Measurements from ENCODE around the gene CAMK2B. TPM values are rescaled to one million over a fixed set of nuclear protein-coding genes. Genes with fewer than 3 reads are reported as not detected.

CAMK2B gene
- total RNA-seq, 2 experiments from 2014 or later, result 0.97 to 1.9 TPM

GRCh38 chr7:44330331-44330730 is 4.9 kb upstream of the CAMK2B start:
- ATAC-seq, result no peak
- Mint-ChIP-seq H3K36me3 (ENCODE audit: low read depth) (no peaks in the 10 kb centered on the region), H3K27ac (no peak overlapping the region), H3K4me1 (ENCODE audit: low read depth) (peaks cover 3% of the 10 kb centered on the region), H3K4me3 (no peak overlapping the region), H3K9me3 (no peaks in the 10 kb centered on the region), H3K27me3 (peaks cover 11% of the 10 kb centered on the region)
- no peak for DNase-seq
- intact Hi-C loops (cut with micrococcal nuclease), result no loop called here
- ChIA-PET CTCF (interaction anchor here (1.0 kb wide), 3 partner anchors 10 to 131 kb away, joined by 3 to 4 read pairs (median 3); no protein-coding TSS in a partner anchor), POLR2A (no interaction called here)
- no peak for TF ChIP-seq CTCF (IDR thresholded peaks at IDR 0.05)

- Mint-ChIP-seq H3K4me3 (no peak overlapping the region), H3K9me3 (no peaks in the 10 kb centered on the region), H3K36me3 (ENCODE audit: low read depth) (no peaks in the 10 kb centered on the region), H3K27me3 (peaks cover 11% of the 10 kb centered on the region), H3K4me1 (ENCODE audit: low read depth) (peaks cover 3% of the 10 kb centered on the region), H3K27ac (no peak overlapping the region)
- ATAC-seq, result no peak
- no peak for DNase-seq
- CTCF ChIA-PET, result interaction anchor here (1.0 kb wide), 3 partner anchors 11 to 131 kb away, joined by 3 to 4 read pairs (median 3); no protein-coding TSS in a partner anchor
- intact Hi-C loops (cut with micrococcal nuclease), result no loop called here
- POLR2A ChIA-PET, result no interaction called here
- TF ChIP-seq CTCF (IDR thresholded peaks at IDR 0.05), result no peak
These were observed 4.5 kb upstream of the CAMK2B start for GRCh38 chr7:44329888-44330287.

GRCh38 chr7:44329081-44329480 is 3.7 kb upstream of the CAMK2B start:
- Mint-ChIP-seq H3K36me3 (ENCODE audit: low read depth) (no peaks in the 10 kb centered on the region), H3K9me3 (no peaks in the 10 kb centered on the region), H3K27ac (no peak overlapping the region), H3K4me3 (no peak overlapping the region), H3K27me3 (peaks cover 17% of the 10 kb centered on the region), H3K4me1 (ENCODE audit: low read depth) (peaks cover 7% of the 10 kb centered on the region)
- ChIA-PET POLR2A (no interaction called here), CTCF (no interaction called here)
- ATAC-seq (no peak), DNase-seq (no peak)
- TF ChIP-seq CTCF (IDR thresholded peaks at IDR 0.05), result no peak
- intact Hi-C loops (cut with micrococcal nuclease), result no loop called here

- CTCF ChIA-PET, result no interaction called here
These were observed 2.6 kb upstream of the CAMK2B start for GRCh38 chr7:44327981-44328380.

More at GRCh38 chr7:44327981-44328380, 2.6 kb upstream of the CAMK2B start:
- Mint-ChIP-seq H3K27ac (no peak overlapping the region), H3K4me1 (ENCODE audit: low read depth) (peaks cover 7% of the 10 kb centered on the region), H3K4me3 (no peak overlapping the region), H3K27me3 (peaks cover 28% of the 10 kb centered on the region), H3K9me3 (no peaks in the 10 kb centered on the region), H3K36me3 (ENCODE audit: low read depth) (no peaks in the 10 kb centered on the region)
- DNase-seq (no peak), ATAC-seq (no peak)
- no peak for TF ChIP-seq CTCF (IDR thresholded peaks at IDR 0.05)
- intact Hi-C loops (cut with micrococcal nuclease), result no loop called here
- POLR2A ChIA-PET, result interaction anchor here (0.6 kb wide), 1 partner anchor 11 kb away, joined by 3 read pairs; no protein-coding TSS in a partner anchor

Data from activated CD8-positive, alpha-beta T cell treated with anti-CD3 and anti-CD28 coated beads for 36 hours (primary cell).